Fibroblast of peridontal ligament (primary cell): ENCODE data around the gene METTL25.
A peak's percentile ranks its signal among the peaks of the same experiment; 100 is the strongest.

ENCODE experiments used
- DNase-seq: peaks from one replicate; pipeline ENCODE4 v3.0.0-alpha.2; 2010; ENCODE audit errors: extremely low read depth

METTL25 gene

DNA sequence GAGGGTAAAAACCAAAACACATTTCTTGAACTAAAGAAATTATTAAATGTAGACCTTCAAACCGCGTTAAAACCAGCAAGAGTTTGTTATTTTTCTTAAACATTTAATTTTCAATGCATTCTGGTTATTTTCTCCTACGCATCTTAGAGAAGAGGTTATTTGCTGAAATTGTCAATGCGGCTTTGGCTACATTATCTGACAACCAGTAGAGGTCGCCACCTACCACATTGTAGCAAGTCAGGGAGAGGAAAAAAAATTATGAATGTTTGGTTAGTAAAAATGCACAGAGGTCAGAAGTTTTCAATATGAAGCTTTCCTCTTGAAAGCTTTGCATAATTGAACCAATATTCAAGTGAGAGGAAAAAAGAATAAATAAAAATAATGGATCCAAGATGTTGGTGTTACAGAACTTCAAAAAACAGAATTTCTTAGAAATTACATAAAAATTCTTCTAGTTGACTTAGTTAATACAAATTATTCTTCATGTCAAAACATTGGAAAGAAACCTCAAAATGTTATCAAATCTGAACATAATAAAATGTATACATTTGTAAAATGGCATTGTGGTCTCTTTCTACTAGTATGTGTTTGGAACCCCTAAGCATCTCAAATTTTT, 168.9 kb downstream of the METTL25 start:
- DNase-seq, result peak; percentile 80
